Lower lobe of right lung (tissue), 2 donors: ENCODE measurements around the gene CEP78. TPM values are rescaled to one million over a fixed set of nuclear protein-coding genes. Genes with fewer than 3 reads are reported as not detected.

Experiments
- ATAC-seq, 2 donors: fragments of 200-7000 bp; cut with Tn5 transposase; one replicate each; pipeline ENCODE4 v1.9.1; 2020 to 2022; ENCODE audit warnings: mild to moderate bottlenecking in 2 of 2, moderate library complexity in 2 of 2
- DNase-seq: peaks from one replicate; pipeline ENCODE4 v3.0.0-alpha.2; 2020
- H3K27ac ChIP-seq: fragments of 200-600 bp; one replicate; pipeline ENCODE4 v1.8.0; 2022
- H3K27me3 ChIP-seq: fragments of 200-600 bp; one replicate; pipeline ENCODE4 v1.8.0; 2022; ENCODE audit warnings: low read depth
- H3K36me3 ChIP-seq: fragments of 200-600 bp; one replicate; pipeline ENCODE4 v1.8.0; 2022; ENCODE audit warnings: mild to moderate bottlenecking
- H3K4me1 ChIP-seq: fragments of 200-600 bp; one replicate; pipeline ENCODE4 v1.8.0; 2022
- H3K4me3 ChIP-seq: fragments of 200-600 bp; one replicate; pipeline ENCODE4 v1.8.0; 2022; ENCODE audit warnings: mild to moderate bottlenecking
- H3K9me3 ChIP-seq: fragments of 200-600 bp; one replicate; pipeline ENCODE4 v1.8.0; 2022
- intact Hi-C: fragments of 100-400 bp; cut with DNase I; formaldehyde crosslinking; loops from one replicate; pipeline ENCODE4 v1.11.0; 2022
- total RNA-seq: library from RNA; stranded (reverse); fragmentation: NEBNext Ultra II Directional; extraction: Animal tissue kit (Norgen Biotek cat#: 25700); gene quantifications from one replicate; pipeline ENCODE4 v1.2.1, GENCODE V29; 2021
- TF ChIP-seq, protein P1 (sequence below): fragments of 200-600 bp; IDR thresholded peaks from one replicate; pipeline ENCODE4 v1.8.0; 2022; ENCODE audit warnings: antibody characterized with exemption, mild to moderate bottlenecking
- donor health status: DM: no; HTN: yes; CAD: no; lungs with severe emphysema.

Gene CEP78
- total RNA-seq, 1 donor from 2014 or later: 12.9 TPM

DNA sequence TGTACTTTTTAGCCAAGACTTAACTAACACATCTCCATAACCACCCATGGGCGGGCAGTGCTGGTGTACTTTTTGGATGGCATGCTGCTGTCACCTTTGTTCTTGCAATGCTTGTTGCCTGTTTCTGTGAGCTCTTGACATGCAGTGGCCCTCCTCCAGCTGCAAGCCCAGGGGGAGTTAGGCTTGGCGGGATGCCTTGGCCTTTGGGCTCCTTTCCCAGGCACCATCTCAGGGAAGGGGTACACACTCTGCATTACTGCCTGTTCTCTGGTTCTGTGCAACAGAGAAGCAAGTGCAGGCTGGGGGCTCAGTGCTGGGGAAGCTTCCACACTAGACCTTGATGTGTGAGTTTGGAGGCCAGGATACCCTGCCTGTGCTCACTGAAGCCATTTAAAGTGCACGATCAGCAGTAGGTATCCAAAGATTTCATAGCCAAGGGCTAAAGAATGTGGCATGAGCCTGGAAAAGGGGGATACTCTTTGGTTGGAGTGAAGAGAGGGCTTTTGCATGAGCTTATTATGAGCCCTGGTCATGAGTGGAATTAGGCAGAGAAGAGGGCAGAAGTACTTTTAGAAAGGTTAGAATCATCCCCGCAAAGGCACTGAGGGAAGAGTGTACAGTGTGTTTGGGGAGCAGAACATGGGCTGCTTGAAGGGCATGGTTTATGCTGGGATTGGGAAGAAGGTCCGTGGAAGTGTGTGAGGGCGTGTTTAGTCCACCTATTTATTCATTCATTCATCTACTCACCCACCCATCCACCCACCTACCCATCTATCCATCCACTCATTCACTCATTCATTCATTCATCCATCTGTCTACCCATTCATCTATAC, 83.5 kb downstream of the CEP78 start:
- no peaks in the 10 kb centered on the region for H3K27me3 ChIP-seq
- H3K9me3 ChIP-seq: no peaks in the 10 kb centered on the region
- H3K4me3 ChIP-seq: no peak overlapping the region
- TF ChIP-seq, protein P1, sequence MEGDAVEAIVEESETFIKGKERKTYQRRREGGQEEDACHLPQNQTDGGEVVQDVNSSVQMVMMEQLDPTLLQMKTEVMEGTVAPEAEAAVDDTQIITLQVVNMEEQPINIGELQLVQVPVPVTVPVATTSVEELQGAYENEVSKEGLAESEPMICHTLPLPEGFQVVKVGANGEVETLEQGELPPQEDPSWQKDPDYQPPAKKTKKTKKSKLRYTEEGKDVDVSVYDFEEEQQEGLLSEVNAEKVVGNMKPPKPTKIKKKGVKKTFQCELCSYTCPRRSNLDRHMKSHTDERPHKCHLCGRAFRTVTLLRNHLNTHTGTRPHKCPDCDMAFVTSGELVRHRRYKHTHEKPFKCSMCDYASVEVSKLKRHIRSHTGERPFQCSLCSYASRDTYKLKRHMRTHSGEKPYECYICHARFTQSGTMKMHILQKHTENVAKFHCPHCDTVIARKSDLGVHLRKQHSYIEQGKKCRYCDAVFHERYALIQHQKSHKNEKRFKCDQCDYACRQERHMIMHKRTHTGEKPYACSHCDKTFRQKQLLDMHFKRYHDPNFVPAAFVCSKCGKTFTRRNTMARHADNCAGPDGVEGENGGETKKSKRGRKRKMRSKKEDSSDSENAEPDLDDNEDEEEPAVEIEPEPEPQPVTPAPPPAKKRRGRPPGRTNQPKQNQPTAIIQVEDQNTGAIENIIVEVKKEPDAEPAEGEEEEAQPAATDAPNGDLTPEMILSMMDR: no peak
- intact Hi-C loops: no loop called here
- H3K4me1 ChIP-seq: no peaks in the 10 kb centered on the region
- no peak overlapping the region for H3K27ac ChIP-seq
- H3K36me3 ChIP-seq: no peaks in the 10 kb centered on the region
- ATAC-seq: no peak
- DNase-seq: no peak

DNA sequence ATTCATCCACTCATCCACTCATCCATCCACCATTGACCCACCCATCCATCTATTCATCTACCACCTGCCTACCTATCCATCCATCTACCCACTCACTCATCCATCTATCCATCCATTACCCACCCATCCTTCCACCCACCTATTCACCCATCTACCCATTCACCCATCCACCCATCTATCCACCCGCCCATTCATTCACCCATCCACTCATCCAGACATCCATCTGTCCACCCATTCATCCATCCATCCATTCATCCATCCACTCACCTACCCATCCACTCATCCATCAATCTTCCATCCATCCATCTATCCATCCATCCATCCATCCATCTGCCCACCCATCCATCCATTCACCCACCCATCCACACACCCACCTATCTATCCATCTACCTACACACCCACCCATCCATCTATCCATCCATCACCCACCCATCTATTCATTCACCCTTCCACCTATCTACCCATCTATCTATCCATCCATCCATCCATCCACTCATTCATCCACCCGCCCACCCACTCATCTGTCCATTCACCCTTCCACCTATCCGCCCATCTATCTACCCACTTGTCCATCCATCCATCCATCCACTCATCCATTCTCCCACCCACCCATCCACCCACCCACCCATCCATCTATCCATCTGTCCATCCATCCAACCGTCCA, 84.3 kb downstream of the CEP78 start:
- ATAC-seq (no peak), DNase-seq (no peak)
- intact Hi-C loops: no loop called here
- TF ChIP-seq, protein P1: no peak
- Histone ChIP-seq H3K27ac (no peak overlapping the region), H3K27me3 (no peaks in the 10 kb centered on the region), H3K9me3 (no peaks in the 10 kb centered on the region), H3K4me1 (no peaks in the 10 kb centered on the region), H3K36me3 (no peaks in the 10 kb centered on the region), H3K4me3 (no peak overlapping the region)

DNA sequence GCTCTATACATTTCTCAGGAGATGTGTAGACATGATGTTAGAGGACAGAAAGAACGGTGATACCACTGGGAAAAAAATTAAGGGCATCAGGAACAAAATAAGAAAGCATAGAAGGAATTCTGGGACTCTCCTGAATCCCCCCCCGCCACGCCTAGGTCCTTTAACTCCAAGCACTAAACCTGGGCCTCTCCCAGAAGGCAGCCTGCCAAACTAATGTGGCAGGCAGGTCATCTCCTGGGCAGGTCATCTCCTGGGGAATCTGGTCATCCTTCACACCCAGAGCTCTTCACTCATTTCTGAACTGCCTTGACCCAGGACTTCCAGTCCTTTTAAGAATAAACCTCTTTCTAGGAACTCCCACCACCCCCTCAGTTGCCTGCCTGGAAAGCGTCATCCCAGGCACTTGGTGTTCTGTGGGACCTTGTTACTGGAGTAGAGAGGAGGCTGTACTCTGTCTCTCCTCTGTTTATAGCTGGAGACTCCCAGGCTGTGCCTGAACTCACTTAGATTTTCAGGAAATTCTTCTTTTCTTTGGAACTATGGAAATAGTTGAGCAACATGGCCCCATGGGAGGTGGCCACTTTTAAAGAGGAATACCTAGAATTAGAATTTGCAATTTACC, 85.1 kb downstream of the CEP78 start:
- Histone ChIP-seq H3K4me1 (no peaks in the 10 kb centered on the region), H3K27ac (no peak overlapping the region), H3K4me3 (no peak overlapping the region), H3K9me3 (no peaks in the 10 kb centered on the region), H3K27me3 (no peaks in the 10 kb centered on the region), H3K36me3 (no peaks in the 10 kb centered on the region)
- ATAC-seq (no peak), DNase-seq (no peak)
- TF ChIP-seq, protein P1: no peak
- intact Hi-C loops: no loop called here

DNA sequence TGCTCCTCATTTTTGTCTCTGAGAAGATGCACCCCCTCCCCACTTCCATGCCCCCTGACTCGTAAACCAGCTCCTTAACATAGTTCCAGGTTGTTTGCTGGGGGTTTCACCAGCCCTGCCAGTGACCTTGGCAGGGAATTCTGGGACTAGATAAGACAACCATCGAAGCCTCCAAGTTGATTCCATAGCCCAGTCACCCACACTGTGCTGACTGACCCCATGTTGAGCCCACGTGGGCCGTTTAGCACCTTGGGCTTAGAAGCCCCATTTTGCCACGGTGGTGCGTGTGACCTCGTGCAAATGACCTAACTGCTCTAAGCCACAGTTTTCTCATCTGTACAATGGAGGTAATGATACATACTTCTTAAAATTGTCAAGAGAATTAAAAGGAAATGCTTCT, 85.6 kb downstream of the CEP78 start:
- no peaks in the 10 kb centered on the region for H3K9me3 ChIP-seq
- intact Hi-C loops: no loop called here
- H3K27me3 ChIP-seq: no peaks in the 10 kb centered on the region
- no peaks in the 10 kb centered on the region for H3K4me1 ChIP-seq
- no peak for DNase-seq
- no peak overlapping the region for H3K4me3 ChIP-seq
- TF ChIP-seq, protein P1: no peak
- no peaks in the 10 kb centered on the region for H3K36me3 ChIP-seq
- no peak for ATAC-seq
- H3K27ac ChIP-seq: no peak overlapping the region

DNA sequence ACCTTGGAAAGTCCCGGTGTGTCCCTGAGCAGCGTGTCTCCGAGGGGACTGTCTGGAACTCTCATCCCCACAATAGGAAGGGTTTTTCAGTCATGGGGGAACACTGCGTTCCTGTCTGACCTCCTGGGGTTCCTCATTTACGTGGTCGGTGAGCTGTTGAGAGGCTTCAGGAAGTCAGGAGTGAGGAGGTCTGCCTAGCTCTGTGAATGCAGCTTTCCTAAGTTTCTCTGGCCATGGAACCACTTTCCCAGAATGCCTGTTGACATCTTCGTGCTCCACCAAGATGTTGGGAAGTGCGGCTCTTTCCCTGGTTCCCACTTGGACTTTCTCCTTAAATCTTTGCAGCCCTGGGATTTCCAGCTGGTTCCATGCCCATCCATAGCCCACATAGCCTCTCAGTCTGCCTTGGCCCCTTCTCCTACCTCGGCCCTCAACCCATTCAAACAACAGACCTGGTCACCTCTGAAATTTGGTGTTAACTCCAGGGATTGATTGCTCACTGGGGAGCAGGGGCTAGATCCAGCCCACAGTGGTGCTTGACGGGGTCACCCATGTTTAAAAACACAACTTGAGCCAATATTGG, 88.3 kb downstream of the CEP78 start:
- no peak overlapping the region for H3K27ac ChIP-seq
- TF ChIP-seq, protein P1: no peak

More for the DNA sequence above, 88.3 kb downstream of the CEP78 start:
- ATAC-seq (no peak), DNase-seq (no peak)
- Histone ChIP-seq H3K27me3 (no peaks in the 10 kb centered on the region), H3K9me3 (no peaks in the 10 kb centered on the region), H3K4me1 (no peaks in the 10 kb centered on the region), H3K36me3 (no peaks in the 10 kb centered on the region), H3K4me3 (no peak overlapping the region)
- intact Hi-C loops: no loop called here
